HT1080 (cell line): Measurements from ENCODE around the gene FGF1. TPM values are rescaled to one million over a fixed set of nuclear protein-coding genes. Genes with fewer than 3 reads are reported as not detected.

Experiments
- DNase-seq: peaks from one replicate; pipeline ENCODE4 v3.0.0-alpha.2; 2015; ENCODE audit warnings: low read depth
- total RNA-seq: library from RNA; depleted of rRNA; stranded (reverse); fragments of >200 nt; shearing (Covaris generic); gene quantifications from 2 replicates; pipeline ENCODE4 v1.2.3, GENCODE V29; 2014

The FGF1 gene
- total RNA-seq, 1 experiment from 2014 or later: 7.2 TPM

- no peak for DNase-seq
Observed at GRCh38 chr5:142614054-142614453, 71.8 kb downstream of the FGF1 start.

GRCh38 chr5:142613271-142613671 lies 72.6 kb downstream of the FGF1 start:
- DNase-seq: peak; percentile 20

GRCh38 chr5:142612494-142613270 lies 73.2 kb downstream of the FGF1 start:
- DNase-seq: no peak

DNA sequence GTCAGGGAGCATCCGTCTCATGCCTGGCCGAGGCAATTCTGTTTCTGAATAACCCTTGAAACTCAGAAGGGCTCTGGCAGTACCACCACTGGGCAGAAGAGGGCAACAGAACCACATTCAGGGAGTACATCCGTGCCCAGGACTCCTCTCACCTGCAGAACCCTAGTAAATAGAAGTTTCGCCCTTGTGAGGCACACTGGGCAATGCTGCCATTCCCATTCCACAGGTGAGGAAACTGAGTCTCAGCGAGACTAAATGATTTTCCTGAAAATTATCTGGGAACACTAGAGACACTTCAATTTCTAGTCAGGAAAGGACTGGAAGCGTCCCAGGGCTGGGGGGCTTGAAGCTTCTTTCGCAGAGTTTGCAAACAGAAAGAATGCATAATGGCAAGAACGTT lies 74.7 kb downstream of the FGF1 start:
- DNase-seq: peak; percentile 75

- DNase-seq: no peak
Observed at GRCh38 chr5:142610176-142611001, 75.5 kb downstream of the FGF1 start.

GRCh38 chr5:142609142-142609541 lies 76.7 kb downstream of the FGF1 start:
- DNase-seq: no peak

DNA sequence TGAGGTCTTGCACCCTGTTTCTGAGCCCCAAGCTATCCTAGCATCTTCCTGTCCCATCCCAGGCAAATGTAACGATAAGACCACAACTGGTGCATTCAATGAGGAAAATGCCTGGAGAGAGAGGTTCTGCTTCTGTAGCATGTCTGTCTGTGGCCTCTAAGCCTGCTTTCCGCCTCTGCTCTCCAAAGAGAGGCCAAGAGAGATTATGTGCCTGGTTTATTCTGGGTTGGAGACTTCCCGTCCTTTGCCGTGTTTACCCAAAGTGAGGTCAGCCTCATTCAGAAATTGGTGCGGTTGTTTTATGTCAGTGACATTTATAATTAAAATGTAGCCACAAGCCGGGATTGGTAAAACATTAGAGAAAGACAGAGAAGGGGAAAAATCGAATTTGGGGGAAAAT lies 77.8 kb downstream of the FGF1 start:
- DNase-seq: no peak

- no peak for DNase-seq
Observed at GRCh38 chr5:142605611-142606010, 80.3 kb downstream of the FGF1 start.

- DNase-seq: peak; percentile 81
Observed at GRCh38 chr5:142602720-142603245, 83.1 kb downstream of the FGF1 start.

DNA sequence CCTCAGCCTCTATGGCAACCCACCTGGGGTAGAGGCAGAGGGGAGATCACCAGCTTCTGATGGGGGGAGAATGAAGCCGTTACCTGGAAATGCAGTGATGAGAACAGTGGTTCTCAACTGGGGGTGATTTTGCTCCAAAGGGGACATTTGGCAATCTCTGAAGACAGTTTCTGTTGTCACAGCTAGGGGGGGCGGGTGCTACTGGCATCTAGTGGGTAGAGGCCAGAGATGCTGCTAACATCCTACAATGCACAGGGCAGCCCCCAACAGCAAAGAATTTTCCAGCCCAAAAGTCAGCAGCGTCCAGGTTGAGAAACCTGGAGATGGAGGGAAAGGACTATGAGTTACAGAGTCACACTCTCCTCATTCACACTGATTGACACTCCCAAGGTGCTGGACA lies 84.5 kb downstream of the FGF1 start:
- DNase-seq: no peak

DNA sequence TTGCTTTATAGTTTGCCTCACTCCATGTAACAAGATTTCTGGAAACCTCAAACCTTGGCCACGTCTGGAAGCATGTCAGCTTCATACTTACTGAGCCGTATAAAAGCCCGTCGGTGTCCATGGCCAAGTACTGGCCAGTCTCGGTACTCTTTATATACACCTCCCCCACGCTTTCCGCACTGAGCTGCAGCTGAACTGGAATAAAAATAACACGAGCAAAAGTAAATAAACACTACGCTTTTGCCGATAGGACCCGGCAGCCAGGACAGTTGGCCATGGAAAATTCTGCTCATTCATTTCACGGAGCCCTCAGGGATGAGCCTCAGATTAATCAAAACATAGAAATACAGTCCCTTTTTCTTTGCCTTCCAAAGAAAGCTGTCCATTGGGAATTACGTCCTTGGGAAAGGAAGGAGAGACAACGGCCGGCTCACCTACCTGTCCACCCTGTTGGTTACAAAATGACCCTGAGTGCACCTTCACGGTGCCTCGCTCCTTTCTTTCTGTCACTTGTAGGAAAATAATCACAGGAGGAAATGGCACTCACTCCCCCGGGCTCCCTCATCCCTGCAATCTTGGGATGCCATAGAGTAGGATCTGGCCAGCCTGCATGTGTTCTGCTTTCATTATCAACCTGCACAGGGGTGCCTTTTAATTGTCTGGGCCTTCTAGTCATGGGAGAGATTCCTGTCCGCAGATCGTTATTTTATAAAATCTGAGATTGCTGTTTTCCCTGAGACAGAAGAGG lies 85.1 kb downstream of the FGF1 start:
- DNase-seq: no peak

GRCh38 chr5:142600092-142600491 lies 85.8 kb downstream of the FGF1 start:
- no peak for DNase-seq

- no peak for DNase-seq
Observed at GRCh38 chr5:142598338-142598700, 87.6 kb downstream of the FGF1 start.

GRCh38 chr5:142597546-142598337 lies 88.1 kb downstream of the FGF1 start:
- peak; percentile 95 for DNase-seq

DNA sequence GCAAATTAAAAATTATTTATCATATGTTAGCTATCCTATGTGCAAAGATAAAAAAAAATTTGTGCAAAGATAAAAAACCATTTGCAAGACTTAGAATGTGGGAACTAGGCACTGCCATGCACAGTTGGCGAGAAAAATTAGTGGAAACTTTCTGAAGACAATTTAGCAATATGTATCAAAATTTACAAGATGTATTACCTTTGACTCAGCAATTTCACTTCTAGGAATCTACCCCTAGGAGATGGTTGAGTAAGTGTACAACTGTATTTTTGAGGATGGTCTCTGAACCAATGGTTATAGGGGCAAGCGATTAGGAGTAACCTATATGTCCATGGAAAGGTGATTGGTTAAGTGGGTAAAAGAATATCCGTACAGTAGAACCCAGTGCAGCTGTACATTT lies 88.9 kb downstream of the FGF1 start:
- DNase-seq: no peak

- no peak for DNase-seq
Observed at GRCh38 chr5:142592365-142592764, 93.5 kb downstream of the FGF1 start.

- no peak for DNase-seq
Observed at GRCh38 chr5:142590451-142591231, 95.2 kb downstream of the FGF1 start.

DNA sequence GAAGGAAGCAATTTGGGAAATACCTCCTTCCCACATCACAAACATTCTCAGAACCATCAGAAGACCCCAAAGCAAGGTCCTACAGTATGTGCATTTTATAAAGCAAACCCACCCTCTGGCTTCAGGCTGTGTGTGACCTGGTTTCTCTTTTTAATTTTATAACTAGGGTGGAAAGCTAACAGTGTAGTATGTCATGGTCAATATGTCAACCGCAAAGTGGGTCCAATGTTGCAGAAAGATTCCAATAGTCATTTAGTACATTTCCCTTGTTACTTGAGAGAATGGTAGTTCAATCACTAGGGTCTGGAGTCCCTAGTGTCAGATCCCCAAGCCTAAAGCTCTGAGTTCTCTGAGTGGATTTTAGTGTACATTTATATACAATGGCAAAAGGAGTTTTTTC lies 96.2 kb downstream of the FGF1 start:
- DNase-seq: no peak

DNA sequence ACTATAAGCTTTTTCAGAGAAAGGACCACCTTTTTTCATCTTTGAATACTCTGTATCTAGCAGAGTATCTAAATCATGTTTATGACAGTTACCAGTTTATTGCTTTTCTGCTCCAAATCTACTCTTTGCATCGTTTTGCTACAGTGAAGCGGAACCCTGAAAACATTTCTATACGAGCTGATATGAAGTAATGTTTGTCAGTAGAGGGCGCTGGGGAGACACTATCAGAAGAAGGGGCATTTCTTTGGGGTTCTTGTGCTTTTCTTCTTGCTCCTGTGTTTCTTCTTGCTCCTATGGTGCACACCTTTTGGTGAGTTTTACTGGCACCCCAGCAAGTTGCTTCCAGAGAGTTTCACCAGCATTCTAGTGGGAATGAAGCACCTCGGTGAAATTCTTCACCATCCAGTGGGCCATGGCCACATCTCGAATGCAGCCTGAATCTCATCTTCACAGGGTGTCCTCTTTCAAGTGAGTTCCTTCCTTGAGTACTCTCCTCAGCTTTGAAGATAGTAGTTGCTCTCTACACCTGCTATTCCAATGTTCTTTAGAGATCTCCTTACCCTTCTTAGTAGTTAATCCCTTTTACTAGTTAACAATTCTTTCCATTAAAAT lies 98.4 kb downstream of the FGF1 start:
- DNase-seq: peak; percentile 28

GRCh38 chr5:142586552-142586951 lies 99.3 kb downstream of the FGF1 start:
- DNase-seq: no peak
